SK-N-MC (cell line): ENCODE measurements around the gene ATF7IP2.

Source experiments
- DNase-seq: peaks from one replicate; pipeline ENCODE4 v3.0.0-alpha.2; 2011; ENCODE audit warnings: low read depth, low spot score
- H3K27ac ChIP-seq: fragments of 200-600 bp; sonication (generic); 2 replicates; pipeline ENCODE4 v1.5.1; 2016; ENCODE audit warnings: mixed run types
- H3K36me3 ChIP-seq: fragments of 200-600 bp; sonication (generic); 2 replicates; pipeline ENCODE4 v1.6.1; 2017; ENCODE audit warnings: antibody characterized with exemption, low read length, mixed read lengths; ENCODE audit not compliant: insufficient read depth
- H3K4me3 ChIP-seq: fragments of 200-600 bp; sonication (generic); 2 replicates; pipeline ENCODE4 v1.5.1; 2016
- H3K9ac ChIP-seq: fragments of 200-600 bp; sonication (generic); 2 replicates; pipeline ENCODE4 v1.8.0; 2017; ENCODE audit warnings: mixed run types, mixed read lengths; ENCODE audit not compliant: insufficient read length
- H3K9me3 ChIP-seq: fragments of 200-600 bp; sonication (generic); 2 replicates; pipeline ENCODE4 v1.6.1; 2017; ENCODE audit warnings: low read depth, mild to moderate bottlenecking, antibody characterized with exemption, low read length, moderate library complexity, mixed read lengths
- EZH2 ChIP-seq: fragments of 200-600 bp; sonication (generic); IDR thresholded peaks from one replicate; pipeline ENCODE4 v1.6.1; 2017; ENCODE audit warnings: antibody characterized with exemption
- FOXP2 ChIP-seq: optimal IDR thresholded peaks from 2 replicates; pipeline ENCODE3; 2011; ENCODE audit warnings: mild to moderate bottlenecking, moderate library complexity; ENCODE audit not compliant: insufficient read depth; ENCODE audit errors: extremely low read length, control extremely low read depth
- POLR2AphosphoS5 ChIP-seq: IDR thresholded peaks from 2 replicates; pipeline ENCODE4 v1.6.1; 2012; ENCODE audit warnings: mild to moderate bottlenecking, low read depth, low read length, borderline replicate concordance

Gene ATF7IP2

DNA sequence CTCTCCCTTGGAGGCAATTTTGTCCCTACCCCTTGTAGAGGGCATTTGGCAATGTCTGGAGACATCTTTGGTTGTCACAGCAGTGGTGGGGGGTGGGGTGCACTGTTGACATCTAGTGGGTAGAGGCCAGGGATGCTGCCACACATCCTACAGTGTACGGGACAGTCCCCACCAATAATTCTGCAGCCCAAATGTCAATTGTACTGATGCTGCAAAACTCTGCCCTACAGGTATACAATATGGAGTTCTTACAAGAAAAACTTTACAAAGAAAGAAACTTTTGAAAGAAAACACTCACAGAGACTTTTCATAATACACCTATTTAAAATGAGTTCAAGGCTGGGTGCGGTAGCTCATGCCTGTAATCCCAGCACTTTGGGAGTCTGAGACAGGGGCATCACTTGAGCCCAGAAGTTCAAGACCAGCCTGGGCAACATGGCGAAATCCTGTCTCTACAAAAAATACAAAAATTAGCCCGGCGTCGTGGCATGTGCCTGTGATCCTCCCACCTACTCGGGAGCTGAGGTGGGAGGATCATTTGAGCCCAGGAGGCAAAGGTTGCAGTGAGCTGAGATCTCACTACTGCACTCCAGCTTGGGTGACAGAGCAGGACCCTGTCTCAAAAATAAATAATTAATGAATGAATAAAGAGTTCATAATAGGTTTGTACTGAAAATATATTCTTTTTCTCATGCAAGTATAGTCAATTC, 135.2 kb downstream of the ATF7IP2 start:
- Histone ChIP-seq H3K9me3 (no peaks in the 10 kb centered on the region), H3K9ac (no peak overlapping the region), H3K4me3 (no peak overlapping the region), H3K36me3 (no peaks in the 10 kb centered on the region), H3K27ac (no peak overlapping the region)
- TF ChIP-seq EZH2 = no peak
- no peak for TF ChIP-seq POLR2AphosphoS5
- TF ChIP-seq FOXP2 = no peak
- DNase-seq = no peak

DNA sequence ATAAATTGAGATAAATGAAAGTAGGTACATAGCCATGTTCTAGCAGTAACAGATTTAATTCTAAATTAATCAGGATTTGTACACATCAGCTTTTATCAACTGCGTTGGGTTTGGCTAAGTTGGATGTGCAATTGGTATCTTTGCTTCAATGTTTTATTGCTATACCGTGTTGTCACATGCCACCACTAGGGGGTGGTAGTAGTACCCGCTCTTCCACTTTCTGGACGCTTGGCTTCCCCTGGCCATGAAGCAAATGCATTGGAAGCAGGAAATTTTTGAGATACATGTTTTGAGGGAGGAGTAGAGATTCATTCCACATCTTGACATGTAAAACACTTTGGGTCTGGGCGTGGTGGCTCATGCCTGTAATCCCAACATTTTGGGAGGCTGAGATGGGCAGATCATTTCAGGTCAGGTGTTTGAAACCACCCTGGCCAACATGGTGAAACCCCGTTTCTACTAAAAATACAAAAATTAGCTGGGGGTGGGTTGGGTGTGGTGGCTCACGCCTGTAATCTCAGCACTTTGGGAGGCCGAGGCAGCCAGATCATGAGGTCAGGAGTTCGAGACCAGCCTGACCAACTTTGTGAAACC, 135.9 kb downstream of the ATF7IP2 start:
- no peak for DNase-seq
- H3K9ac ChIP-seq = no peak overlapping the region
- H3K27ac ChIP-seq = no peak overlapping the region
- no peaks in the 10 kb centered on the region for H3K36me3 ChIP-seq
- TF ChIP-seq FOXP2 = no peak
- TF ChIP-seq POLR2AphosphoS5 = no peak
- TF ChIP-seq EZH2 = no peak
- H3K4me3 ChIP-seq = no peak overlapping the region
- H3K9me3 ChIP-seq = no peaks in the 10 kb centered on the region

DNA sequence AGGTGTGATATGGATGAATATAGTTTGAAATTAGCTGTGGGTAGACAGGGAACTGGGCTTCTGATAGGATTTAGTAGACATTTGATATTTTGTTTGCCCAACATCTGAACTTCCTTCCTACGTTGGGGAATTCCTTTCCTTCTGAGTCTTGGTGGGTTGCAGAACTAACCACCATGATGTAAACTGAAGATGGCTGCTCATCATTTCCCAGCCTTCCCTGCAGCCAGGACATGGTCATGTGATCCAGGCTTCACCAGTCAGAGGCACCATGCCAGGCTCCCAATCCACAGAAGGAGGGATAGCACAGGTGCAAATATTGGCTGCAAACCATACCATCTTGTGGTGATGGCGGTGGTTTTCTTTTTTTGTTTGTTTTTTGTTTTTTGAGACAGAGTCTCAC, 137.1 kb downstream of the ATF7IP2 start:
- TF ChIP-seq POLR2AphosphoS5 (no peak), FOXP2 (no peak), EZH2 (no peak)
- Histone ChIP-seq H3K4me3 (no peak overlapping the region), H3K9me3 (no peaks in the 10 kb centered on the region)

DNA sequence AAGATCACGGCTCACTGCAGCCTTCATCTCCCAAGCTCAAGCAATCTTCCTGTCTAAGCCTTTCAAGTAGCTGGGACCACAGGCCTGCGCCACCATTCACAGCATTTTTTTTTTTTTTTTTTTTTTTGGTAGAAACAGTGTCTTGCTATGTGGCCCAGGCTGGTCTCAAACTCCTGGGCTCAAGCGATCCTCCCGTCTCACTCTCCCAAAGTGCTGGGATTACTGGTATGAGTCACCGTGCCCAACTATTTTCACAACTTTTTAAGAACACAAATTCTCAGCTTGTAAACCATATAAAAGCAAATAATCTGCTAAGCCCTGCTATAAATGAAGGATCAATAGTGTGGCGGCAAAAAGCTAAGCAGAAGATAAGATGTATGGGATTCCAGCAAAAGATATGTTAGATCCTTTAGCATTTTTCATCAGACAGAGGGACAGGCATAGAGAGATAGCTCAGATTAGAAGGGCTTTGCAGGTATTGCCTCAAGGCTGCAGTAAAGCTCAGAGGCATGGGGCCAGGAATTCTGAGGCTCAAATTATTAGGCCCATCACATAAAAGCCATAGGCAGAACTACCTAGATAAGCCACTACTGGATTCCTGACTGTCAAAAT, 139.5 kb downstream of the ATF7IP2 start:
- TF ChIP-seq POLR2AphosphoS5 (no peak), EZH2 (no peak), FOXP2 (no peak)
- DNase-seq = no peak
- no peak overlapping the region for H3K27ac ChIP-seq

More for the DNA sequence above, 137.1 kb downstream of the ATF7IP2 start:
- Histone ChIP-seq H3K36me3 (no peaks in the 10 kb centered on the region), H3K27ac (no peak overlapping the region), H3K9ac (no peak overlapping the region)
- no peak for DNase-seq

DNA sequence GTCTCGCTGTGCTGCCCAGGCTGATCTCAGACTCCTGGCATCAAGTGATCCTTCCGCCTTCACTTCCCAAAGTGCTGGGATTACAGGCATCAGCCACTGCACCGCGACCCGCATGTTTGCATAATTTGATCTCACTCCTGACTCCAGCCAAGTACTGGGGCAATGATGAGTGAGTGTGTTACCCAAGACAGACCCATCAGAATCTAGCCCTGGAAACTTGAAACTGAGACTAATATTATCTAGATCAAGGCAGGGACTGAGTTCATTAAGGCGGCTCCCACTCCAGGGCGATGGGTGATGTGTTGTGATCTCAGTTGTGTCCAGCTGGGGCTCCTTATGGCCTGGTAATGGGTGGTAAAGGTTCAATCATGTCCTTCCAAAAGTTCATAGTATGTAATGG, 141.1 kb downstream of the ATF7IP2 start:
- no peak for TF ChIP-seq FOXP2
- no peak for DNase-seq
- no peaks in the 10 kb centered on the region for H3K36me3 ChIP-seq
- H3K9me3 ChIP-seq = no peaks in the 10 kb centered on the region
- H3K27ac ChIP-seq = no peak overlapping the region
- no peak overlapping the region for H3K4me3 ChIP-seq
- H3K9ac ChIP-seq = no peak overlapping the region

More for the DNA sequence above, 139.5 kb downstream of the ATF7IP2 start:
- Histone ChIP-seq H3K36me3 (no peaks in the 10 kb centered on the region), H3K4me3 (no peak overlapping the region), H3K9me3 (no peaks in the 10 kb centered on the region), H3K9ac (no peak overlapping the region)

DNA sequence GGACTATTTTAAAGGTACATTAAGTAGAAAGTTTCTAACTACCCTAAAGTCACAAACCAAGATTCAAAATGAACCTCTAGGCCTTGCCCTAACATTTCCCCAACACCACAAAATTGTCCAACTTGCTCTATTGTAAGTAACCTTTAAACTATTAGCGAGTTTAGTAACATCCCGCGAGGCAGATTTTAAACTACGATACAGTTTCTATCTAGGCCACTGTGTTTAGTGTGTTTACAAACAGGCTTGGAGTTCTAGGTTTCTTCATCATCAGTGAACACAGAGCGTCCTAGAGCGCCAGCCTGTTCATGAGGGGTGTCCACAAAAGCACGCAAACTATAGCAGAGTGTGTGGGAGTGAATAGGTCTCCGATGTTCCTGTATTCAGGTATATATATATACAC, 142.8 kb downstream of the ATF7IP2 start:
- Histone ChIP-seq H3K9me3 (no peaks in the 10 kb centered on the region), H3K36me3 (no peaks in the 10 kb centered on the region), H3K9ac (no peak overlapping the region), H3K4me3 (no peak overlapping the region), H3K27ac (no peak overlapping the region)
- no peak for DNase-seq
- no peak for TF ChIP-seq EZH2
- TF ChIP-seq POLR2AphosphoS5 = no peak
- no peak for TF ChIP-seq FOXP2

DNA sequence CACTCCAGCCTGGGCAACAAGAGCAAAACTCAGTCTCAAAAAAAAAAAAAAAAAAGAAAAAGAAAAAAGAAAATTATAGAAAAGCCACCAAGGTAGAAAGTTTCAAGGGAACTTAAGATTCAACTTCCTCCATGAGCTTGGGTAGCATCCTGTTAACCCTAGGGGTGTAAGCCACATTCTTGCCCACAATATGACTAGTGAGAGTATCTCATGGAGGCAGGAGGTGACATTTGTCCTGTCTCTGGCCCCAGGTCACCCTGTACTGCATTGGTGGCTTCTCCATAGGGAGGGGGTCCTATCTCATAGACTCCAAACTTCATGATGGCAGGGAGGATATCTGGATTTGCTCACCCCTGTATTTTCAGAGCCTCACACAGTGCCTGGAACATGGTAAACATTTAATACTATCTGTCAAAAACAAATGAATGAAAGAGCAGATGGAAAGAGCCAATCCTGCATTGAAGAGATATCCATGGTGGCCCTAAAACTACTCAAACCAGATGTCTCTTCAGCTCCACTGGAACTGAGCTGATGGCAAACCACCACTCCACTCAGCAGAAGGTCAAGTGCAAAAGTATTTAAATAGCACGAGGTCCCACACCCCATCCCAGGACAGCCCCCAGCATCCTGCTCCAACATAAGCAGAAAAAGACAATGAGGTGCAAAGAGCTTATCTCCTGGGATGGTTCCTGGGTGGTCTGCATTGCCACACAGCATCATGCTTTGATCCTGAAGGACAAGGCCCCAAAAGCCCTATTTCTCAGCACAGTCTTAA, 144.2 kb downstream of the ATF7IP2 start:
- Histone ChIP-seq H3K36me3 (no peaks in the 10 kb centered on the region), H3K4me3 (no peak overlapping the region), H3K9me3 (no peaks in the 10 kb centered on the region), H3K9ac (no peak overlapping the region), H3K27ac (no peak overlapping the region)
- TF ChIP-seq POLR2AphosphoS5 = no peak
- TF ChIP-seq EZH2 = no peak
- TF ChIP-seq FOXP2 = no peak
- DNase-seq = no peak

DNA sequence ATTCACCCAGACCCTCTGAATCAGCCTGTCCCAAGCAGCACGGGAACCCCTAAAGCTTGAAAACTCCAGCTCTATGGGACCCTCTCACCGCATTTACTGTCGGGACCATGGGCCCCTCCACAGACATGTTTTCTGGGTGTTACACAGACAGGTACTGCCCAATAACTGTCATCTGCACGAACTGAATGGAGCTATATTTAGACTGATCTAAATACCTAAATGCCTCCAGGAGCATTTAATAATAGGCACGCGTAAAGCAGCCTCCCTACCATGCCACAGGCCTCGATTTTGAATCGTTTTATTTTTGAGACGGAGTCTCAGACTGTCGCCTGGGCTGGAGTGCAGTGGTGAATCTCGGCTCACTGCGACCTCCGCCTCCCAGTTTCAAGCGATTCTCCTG, 144.8 kb downstream of the ATF7IP2 start:
- Histone ChIP-seq H3K4me3 (no peak overlapping the region), H3K27ac (no peak overlapping the region), H3K9me3 (no peaks in the 10 kb centered on the region), H3K9ac (no peak overlapping the region), H3K36me3 (no peaks in the 10 kb centered on the region)
- no peak for DNase-seq
- TF ChIP-seq POLR2AphosphoS5 = no peak
- TF ChIP-seq EZH2 = no peak
